ENCODE results near the gene KDM5A.

The KDM5A gene

GRCh38 chr12:278046-278445 is 111.1 kb downstream of the KDM5A start:
- DNase-seq, result no peak
- Histone ChIP-seq H3K36me3 (no peaks in the 10 kb centered on the region), H3K4me1 (no peaks in the 10 kb centered on the region), H3K9me3 (no peaks in the 10 kb centered on the region), H3K27me3 (no peaks in the 10 kb centered on the region), H3K4me3 (ENCODE audit: low read depth, low read length) (no peak overlapping the region)
- TF ChIP-seq CTCF (IDR thresholded peaks at IDR 0.05; ENCODE audit: low read depth, low read length), result no peak

- Histone ChIP-seq H3K4me1 (no peaks in the 10 kb centered on the region), H3K4me3 (ENCODE audit: low read depth, low read length) (no peak overlapping the region), H3K36me3 (no peaks in the 10 kb centered on the region), H3K27me3 (no peaks in the 10 kb centered on the region), H3K9me3 (no peaks in the 10 kb centered on the region)
- no peak for TF ChIP-seq CTCF (IDR thresholded peaks at IDR 0.05; ENCODE audit: low read depth, low read length)
- DNase-seq, result no peak
These were observed 113.3 kb downstream of the KDM5A start for GRCh38 chr12:275812-276211.

GRCh38 chr12:273382-273781 is 115.7 kb downstream of the KDM5A start:
- no peak for TF ChIP-seq CTCF (IDR thresholded peaks at IDR 0.05; ENCODE audit: low read depth, low read length)
- Histone ChIP-seq H3K9me3 (no peaks in the 10 kb centered on the region), H3K27me3 (no peaks in the 10 kb centered on the region), H3K4me3 (ENCODE audit: low read depth, low read length) (no peak overlapping the region), H3K36me3 (no peaks in the 10 kb centered on the region), H3K4me1 (no peaks in the 10 kb centered on the region)
- DNase-seq, result no peak

- no peak for TF ChIP-seq CTCF (IDR thresholded peaks at IDR 0.05; ENCODE audit: low read depth, low read length)
- Histone ChIP-seq H3K9me3 (no peaks in the 10 kb centered on the region), H3K4me3 (ENCODE audit: low read depth, low read length) (no peak overlapping the region), H3K36me3 (no peaks in the 10 kb centered on the region), H3K27me3 (no peaks in the 10 kb centered on the region; the same call in 1 of the 2 replicates), H3K4me1 (no peaks in the 10 kb centered on the region)
- DNase-seq, result no peak
These were observed 116.2 kb downstream of the KDM5A start for GRCh38 chr12:272942-273341.

- Histone ChIP-seq H3K9me3 (no peaks in the 10 kb centered on the region), H3K4me1 (no peaks in the 10 kb centered on the region), H3K36me3 (no peaks in the 10 kb centered on the region), H3K27me3 (peaks cover 7% of the 10 kb centered on the region; the same call in 1 of the 2 replicates), H3K4me3 (ENCODE audit: low read depth, low read length) (no peak overlapping the region)
- no peak for TF ChIP-seq CTCF (IDR thresholded peaks at IDR 0.05; ENCODE audit: low read depth, low read length)
- DNase-seq, result no peak
These were observed 118.0 kb downstream of the KDM5A start for GRCh38 chr12:271161-271560.

GRCh38 chr12:269191-269590 is 119.9 kb downstream of the KDM5A start:
- H3K4me3 ChIP-seq (ENCODE audit: low read depth, low read length), result no peak overlapping the region
- peaks cover 16% of the 10 kb centered on the region for H3K27me3 ChIP-seq
- H3K4me1 ChIP-seq, result no peaks in the 10 kb centered on the region
- no peaks in the 10 kb centered on the region for H3K36me3 ChIP-seq
- no peak for DNase-seq
- no peaks in the 10 kb centered on the region for H3K9me3 ChIP-seq
- no peak for TF ChIP-seq CTCF (IDR thresholded peaks at IDR 0.05; ENCODE audit: low read depth, low read length)
